Bone marrow (tissue), 2 donors: Measurements from ENCODE around the gene ZKSCAN4.

Experiments used
- DNase-seq, 2 donors: peaks; one replicate each; lab custom pipeline; 2025; lab: John Stamatoyannopoulos, UW

The ZKSCAN4 gene

GRCh38 chr6:28248916-28249315 is 3.2 kb downstream of the ZKSCAN4 start:
- DNase-seq = no peak

GRCh38 chr6:28245206-28245941 is 6.7 kb downstream of the ZKSCAN4 start:
- DNase-seq = no peak

- DNase-seq = no peak
These were observed 8.1 kb downstream of the ZKSCAN4 start for GRCh38 chr6:28243946-28244345.

GRCh38 chr6:28240471-28240870 is 11.6 kb downstream of the ZKSCAN4 start:
- DNase-seq = no peak

GRCh38 chr6:28239636-28240035 is 12.4 kb downstream of the ZKSCAN4 start:
- no peak for DNase-seq

- DNase-seq = no peak
These were observed 16.1 kb downstream of the ZKSCAN4 start for GRCh38 chr6:28235912-28236452.

GRCh38 chr6:28232785-28233184 is 19.3 kb downstream of the ZKSCAN4 start:
- DNase-seq = no peak

GRCh38 chr6:28226460-28226859 is 25.6 kb downstream of the ZKSCAN4 start:
- no peak for DNase-seq

GRCh38 chr6:28225056-28225834 is 26.8 kb downstream of the ZKSCAN4 start, which contains the start of gene ZSCAN9:
Gene ZSCAN9, plus strand, starts transcription at chr6:28225275. Its CDS starts 1,810 bp downstream, at chr6:28227085.
- peak; percentile 39 to 60 for DNase-seq

- no peak for DNase-seq
These were observed 27.7 kb downstream of the ZKSCAN4 start for GRCh38 chr6:28224131-28225055.

- DNase-seq = no peak
These were observed 31.6 kb downstream of the ZKSCAN4 start for GRCh38 chr6:28220257-28221133.

GRCh38 chr6:28218312-28219248 is 33.5 kb downstream of the ZKSCAN4 start:
- peak; percentile 58 to 72 for DNase-seq

GRCh38 chr6:28217890-28218289 is 34.2 kb downstream of the ZKSCAN4 start:
- DNase-seq = no peak

GRCh38 chr6:28215425-28215824 is 36.6 kb downstream of the ZKSCAN4 start:
- DNase-seq = peak in 1 of 2 donors; percentile 19

GRCh38 chr6:28213213-28213523 is 38.9 kb downstream of the ZKSCAN4 start:
- no peak for DNase-seq

GRCh38 chr6:28212510-28213212 is 39.4 kb downstream of the ZKSCAN4 start:
- peak in 1 of 2 donors; percentile 64 for DNase-seq

GRCh38 chr6:28211840-28212509 is 40.1 kb downstream of the ZKSCAN4 start:
- no peak for DNase-seq

- DNase-seq = no peak
These were observed 42.1 kb downstream of the ZKSCAN4 start for GRCh38 chr6:28209753-28210535.
